Choroid plexus epithelial cell (primary cell): ENCODE measurements around the gene IL15.
"Not testable (repeated sequence)": the region's sequence is repeated elsewhere in the genome, so short reads cannot be mapped to it uniquely, and the experiment has no call there.

Experiments
- DNase-seq: peaks from one replicate; pipeline ENCODE4 v3.0.0-alpha.2; 2010; ENCODE audit warnings: low read depth
- H3K4me3 ChIP-seq: 2 replicates; pipeline ENCODE4 v1.5.1; 2011; ENCODE audit warnings: low read depth, mild to moderate bottlenecking, control low read depth, low read length, moderate library complexity
- TF ChIP-seq, protein P1 (sequence below): conservative IDR thresholded peaks from 2 replicates; pipeline ENCODE4 v1.5.1; 2011; ENCODE audit warnings: low read depth, mild to moderate bottlenecking, control low read depth, inconsistent platforms, low read length, moderate library complexity

Gene IL15

DNA sequence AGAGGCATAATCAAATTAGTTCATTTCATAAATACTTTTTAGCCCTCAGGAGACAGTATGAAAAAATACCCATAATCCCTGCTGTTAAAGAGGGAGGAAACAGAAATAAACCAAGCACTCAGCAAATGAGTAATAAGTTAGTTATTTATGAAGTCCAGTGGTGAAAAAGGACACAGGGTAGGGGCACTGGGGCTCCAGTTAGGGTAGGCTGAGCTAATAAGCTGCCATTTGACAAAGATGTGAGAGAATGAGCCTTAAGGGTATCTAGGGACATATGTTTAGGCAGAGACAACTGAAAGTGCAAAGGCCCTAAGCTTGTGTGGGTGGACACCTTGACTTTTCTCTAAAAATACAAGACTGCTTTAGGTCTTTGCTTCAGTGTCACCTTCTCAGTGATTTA is 94.4 kb downstream of the IL15 start:
- DNase-seq, result peak; percentile 40
- H3K4me3 ChIP-seq, result no peak overlapping the region

GRCh38 chr4:141731481-141731880 is 95.1 kb downstream of the IL15 start:
- H3K4me3 ChIP-seq, result no peak overlapping the region
- peak; percentile 5 for DNase-seq
- TF ChIP-seq, protein P1, sequence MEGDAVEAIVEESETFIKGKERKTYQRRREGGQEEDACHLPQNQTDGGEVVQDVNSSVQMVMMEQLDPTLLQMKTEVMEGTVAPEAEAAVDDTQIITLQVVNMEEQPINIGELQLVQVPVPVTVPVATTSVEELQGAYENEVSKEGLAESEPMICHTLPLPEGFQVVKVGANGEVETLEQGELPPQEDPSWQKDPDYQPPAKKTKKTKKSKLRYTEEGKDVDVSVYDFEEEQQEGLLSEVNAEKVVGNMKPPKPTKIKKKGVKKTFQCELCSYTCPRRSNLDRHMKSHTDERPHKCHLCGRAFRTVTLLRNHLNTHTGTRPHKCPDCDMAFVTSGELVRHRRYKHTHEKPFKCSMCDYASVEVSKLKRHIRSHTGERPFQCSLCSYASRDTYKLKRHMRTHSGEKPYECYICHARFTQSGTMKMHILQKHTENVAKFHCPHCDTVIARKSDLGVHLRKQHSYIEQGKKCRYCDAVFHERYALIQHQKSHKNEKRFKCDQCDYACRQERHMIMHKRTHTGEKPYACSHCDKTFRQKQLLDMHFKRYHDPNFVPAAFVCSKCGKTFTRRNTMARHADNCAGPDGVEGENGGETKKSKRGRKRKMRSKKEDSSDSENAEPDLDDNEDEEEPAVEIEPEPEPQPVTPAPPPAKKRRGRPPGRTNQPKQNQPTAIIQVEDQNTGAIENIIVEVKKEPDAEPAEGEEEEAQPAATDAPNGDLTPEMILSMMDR, result no peak

More for the DNA sequence above, 94.4 kb downstream of the IL15 start:
- TF ChIP-seq, protein P1, result no peak

- TF ChIP-seq, protein P1, result no peak
- no peak overlapping the region for H3K4me3 ChIP-seq
- no peak for DNase-seq
Observed at GRCh38 chr4:141739636-141740035, 103.3 kb downstream of the IL15 start.

- DNase-seq, result no peak
- TF ChIP-seq, protein P1, result no peak
- H3K4me3 ChIP-seq, result no peak overlapping the region
Observed at GRCh38 chr4:141746026-141746425, 109.6 kb downstream of the IL15 start.

GRCh38 chr4:141751806-141752205 is 115.4 kb downstream of the IL15 start:
- not testable (repeated sequence) for H3K4me3 ChIP-seq, DNase-seq

DNA sequence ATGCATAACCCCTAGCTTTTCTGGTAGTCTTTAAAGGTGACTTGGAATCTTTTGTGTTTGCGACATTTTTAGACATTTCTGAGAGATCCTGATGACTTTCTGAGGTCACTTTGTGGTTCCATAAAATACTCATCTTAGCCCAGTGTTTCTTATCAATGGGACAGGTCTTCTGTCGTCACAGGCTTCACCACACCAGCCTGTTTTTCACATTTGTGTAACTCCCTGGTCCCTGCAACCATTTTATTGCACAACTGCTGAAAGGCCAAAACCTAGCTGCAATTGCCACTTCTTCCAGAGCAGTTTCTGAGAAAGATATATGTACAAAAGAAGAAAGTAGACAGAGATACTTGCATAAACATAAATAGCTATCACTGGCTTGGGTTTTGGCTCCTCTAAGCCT is 120.9 kb downstream of the IL15 start:
- TF ChIP-seq, protein P1, result no peak
- peak; percentile 35 for DNase-seq
- H3K4me3 ChIP-seq, result no peak overlapping the region

DNA sequence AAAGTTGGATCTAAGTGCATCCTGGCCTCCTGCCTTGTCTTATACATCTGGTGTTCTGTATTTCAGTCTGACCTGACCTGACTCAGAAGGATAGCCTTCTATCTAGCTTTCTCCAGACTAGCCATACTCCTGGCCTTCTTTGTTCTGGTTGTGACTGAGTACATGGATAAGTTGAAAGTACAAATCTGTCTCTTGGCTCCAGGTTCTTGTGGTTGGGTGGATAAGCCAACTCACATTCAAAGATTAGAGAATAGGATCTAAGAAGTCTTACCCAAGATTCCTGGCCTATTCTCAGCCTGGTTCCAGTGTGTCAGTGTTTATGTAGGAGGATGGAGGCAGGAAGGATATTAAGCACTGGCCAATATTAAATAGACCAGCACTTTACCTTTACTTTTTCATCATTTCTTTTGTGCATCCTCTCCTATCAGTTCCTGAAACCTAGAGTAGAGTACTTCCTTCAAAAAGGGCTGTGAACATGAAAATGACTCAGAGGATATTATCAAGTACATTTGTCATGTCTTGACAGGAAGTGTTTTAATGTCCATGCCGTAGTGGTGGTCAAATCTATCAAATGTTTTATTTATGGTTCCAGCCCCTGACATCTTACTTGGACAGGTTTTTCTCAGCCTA is 123.5 kb downstream of the IL15 start:
- TF ChIP-seq, protein P1, result no peak
- peak; percentile 6 for DNase-seq
- H3K4me3 ChIP-seq, result no peak overlapping the region
